HEK293 (cell line): ENCODE measurements around the gene GRAMD1B.

Experiments used
- CTCF ChIA-PET: fragments of 350-600 bp; formaldehyde crosslinking; extraction: SDS; loops from one replicate; lab custom pipeline; 2021; ENCODE audit warnings: antibody characterized with exemption; lab: Yijun Ruan, JAX
- POLR2A ChIA-PET: fragments of 300-600 bp; formaldehyde crosslinking; extraction: SDS; loops from one replicate; lab custom pipeline; 2020; ENCODE audit warnings: antibody characterized with exemption, inconsistent platforms; lab: Yijun Ruan, JAX
- H3K27ac ChIP-seq: fragments of 200-500 bp; sonication (Bioruptor generic); 2 replicates; pipeline ENCODE4 v1.5.1; 2014; ENCODE audit warnings: low read depth, low read length, control low read depth, inconsistent platforms; ENCODE audit errors: extremely low read depth
- H3K36me3 ChIP-seq, 2 experiments: fragments of 200-500 bp in 1 of 2; sonication (Bioruptor generic) in 1 of 2; 1 replicate in 1 of 2; 2 replicates in 1 of 2; pipeline ENCODE4 v1.5.1; 2014 to 2017; ENCODE audit warnings: inconsistent platforms in 2 of 2, low read length in 2 of 2; ENCODE audit not compliant: control insufficient read depth in 2 of 2, insufficient read depth in 1 of 2
- H3K4me1 ChIP-seq: fragments of 200-500 bp; sonication (Bioruptor generic); 2 replicates; pipeline ENCODE4 v1.5.1; 2014; ENCODE audit warnings: mild to moderate bottlenecking, low read length, inconsistent platforms; ENCODE audit not compliant: control insufficient read depth, insufficient read depth
- H3K4me3 ChIP-seq: 2 replicates; pipeline ENCODE4 v1.5.1; 2011; ENCODE audit warnings: low read depth, mild to moderate bottlenecking, control low read depth, low read length, moderate library complexity
- H3K9me3 ChIP-seq: fragments of 200-500 bp; sonication (Bioruptor generic); 2 replicates; pipeline ENCODE4 v1.5.1; 2014; ENCODE audit warnings: low read depth, low read length, inconsistent platforms; ENCODE audit not compliant: control insufficient read depth, insufficient read depth
- OSR2 ChIP-seq: fragments of 450-650 bp; formaldehyde crosslinking; IDR thresholded peaks from 2 replicates; pipeline ENCODE4 v1.5.1; 2016; ENCODE audit warnings: missing biosample characterization, missing genetic modification characterization
- SALL2 ChIP-seq: fragments of 450-650 bp; formaldehyde crosslinking; IDR thresholded peaks from 2 replicates; pipeline ENCODE4 v1.5.0; 2017; ENCODE audit warnings: missing biosample characterization, mild to moderate bottlenecking, missing genetic modification characterization, borderline replicate concordance
- TCF7L2 ChIP-seq: IDR thresholded peaks from 2 replicates; pipeline ENCODE4 v1.6.1; 2011; ENCODE audit warnings: low read depth, mild to moderate bottlenecking, inconsistent platforms, low read length, moderate library complexity, borderline replicate concordance
- ZBTB17 ChIP-seq: fragments of 450-650 bp; formaldehyde crosslinking; IDR thresholded peaks from 2 replicates; pipeline ENCODE4 v1.5.1; 2016; ENCODE audit warnings: missing biosample characterization, missing genetic modification characterization
- ZNF677 ChIP-seq: fragments of 450-650 bp; IDR thresholded peaks from 2 replicates; pipeline ENCODE4 v1.5.0; 2018; ENCODE audit warnings: missing biosample characterization, mild to moderate bottlenecking, missing genetic modification characterization, moderate library complexity
- ZSCAN16 ChIP-seq: fragments of 450-650 bp; formaldehyde crosslinking; IDR thresholded peaks from 2 replicates; pipeline ENCODE4 v1.5.1; 2016; ENCODE audit warnings: missing biosample characterization, missing genetic modification characterization
- TF ChIP-seq, protein P1 (sequence below): fragments of 450-650 bp; formaldehyde crosslinking; IDR thresholded peaks from 2 replicates; pipeline ENCODE4 v1.5.1; 2016; ENCODE audit warnings: missing biosample characterization, missing genetic modification characterization
- TF ChIP-seq, protein P2 (sequence below): fragments of 450-650 bp; formaldehyde crosslinking; IDR thresholded peaks from 2 replicates; pipeline ENCODE4; 2016; ENCODE audit warnings: missing biosample characterization, missing genetic modification characterization
- TF ChIP-seq, protein P3 (sequence below): fragments of 450-650 bp; formaldehyde crosslinking; IDR thresholded peaks from 2 replicates; pipeline ENCODE4 v1.5.1; 2016; ENCODE audit warnings: missing biosample characterization, missing genetic modification characterization
- TF ChIP-seq, protein P4 (sequence below): fragments of 450-650 bp; formaldehyde crosslinking; IDR thresholded peaks from 2 replicates; pipeline ENCODE4 v1.5.1; 2016; ENCODE audit warnings: missing biosample characterization, missing genetic modification characterization
- TF ChIP-seq, protein P5 (sequence below): fragments of 450-650 bp; formaldehyde crosslinking; IDR thresholded peaks from 2 replicates; pipeline ENCODE4 v1.5.1; 2017; ENCODE audit warnings: missing biosample characterization, missing genetic modification characterization
- TF ChIP-seq, protein P6 (sequence below): fragments of 450-650 bp; formaldehyde crosslinking; IDR thresholded peaks from 2 replicates; pipeline ENCODE4 v1.5.1; 2016; ENCODE audit warnings: missing biosample characterization, missing genetic modification characterization
- TF ChIP-seq, protein P7 (sequence below): fragments of 450-650 bp; formaldehyde crosslinking; IDR thresholded peaks from 2 replicates; pipeline ENCODE4 v1.5.1; 2016; ENCODE audit warnings: missing biosample characterization, missing genetic modification characterization

Gene GRAMD1B

DNA sequence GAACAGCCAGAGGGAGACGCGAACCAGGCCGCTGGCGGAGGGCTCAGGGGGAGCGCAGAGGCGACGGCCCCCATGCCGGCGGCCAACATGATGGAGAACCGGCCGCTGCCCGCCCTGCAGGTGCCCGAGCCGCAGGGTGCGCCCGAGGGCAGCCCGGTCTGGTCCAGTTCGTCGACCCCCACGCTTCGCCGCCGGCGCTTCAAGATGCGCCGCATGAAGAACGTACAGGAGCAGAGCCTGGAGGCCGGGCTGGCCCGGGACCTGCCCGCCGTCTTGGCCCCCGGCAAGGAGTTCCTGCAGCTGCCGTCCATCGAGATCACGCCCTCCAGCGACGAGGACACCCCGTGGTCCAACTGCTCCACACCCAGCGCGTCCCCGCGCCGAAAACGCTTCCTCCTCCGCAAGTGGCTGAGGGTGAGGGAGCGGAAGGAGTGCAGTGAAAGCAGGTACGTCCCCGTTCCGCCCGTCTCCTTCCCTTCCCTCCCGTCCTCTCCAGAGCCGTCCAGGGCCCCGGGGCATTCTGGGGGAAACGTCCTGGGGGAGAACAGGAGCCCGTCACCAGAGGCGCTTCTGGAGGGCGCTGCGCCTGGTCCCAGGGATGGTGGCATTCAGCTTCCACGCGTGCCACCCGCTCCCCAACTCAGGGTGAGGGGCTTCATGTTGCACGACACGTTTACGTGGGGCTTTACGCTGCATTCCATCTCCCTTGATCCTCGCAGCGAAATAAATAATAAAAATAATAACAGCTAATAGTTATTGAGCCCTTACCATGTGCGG, 840 bp downstream of the GRAMD1B start (continued):
- TF ChIP-seq, protein P1, sequence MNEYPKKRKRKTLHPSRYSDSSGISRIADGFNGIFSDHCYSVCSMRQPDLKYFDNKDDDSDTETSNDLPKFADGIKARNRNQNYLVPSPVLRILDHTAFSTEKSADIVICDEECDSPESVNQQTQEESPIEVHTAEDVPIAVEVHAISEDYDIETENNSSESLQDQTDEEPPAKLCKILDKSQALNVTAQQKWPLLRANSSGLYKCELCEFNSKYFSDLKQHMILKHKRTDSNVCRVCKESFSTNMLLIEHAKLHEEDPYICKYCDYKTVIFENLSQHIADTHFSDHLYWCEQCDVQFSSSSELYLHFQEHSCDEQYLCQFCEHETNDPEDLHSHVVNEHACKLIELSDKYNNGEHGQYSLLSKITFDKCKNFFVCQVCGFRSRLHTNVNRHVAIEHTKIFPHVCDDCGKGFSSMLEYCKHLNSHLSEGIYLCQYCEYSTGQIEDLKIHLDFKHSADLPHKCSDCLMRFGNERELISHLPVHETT (tag by site-specific recombination), result no peak
- TF ChIP-seq, all 188 proteins: peak for 30

DNA sequence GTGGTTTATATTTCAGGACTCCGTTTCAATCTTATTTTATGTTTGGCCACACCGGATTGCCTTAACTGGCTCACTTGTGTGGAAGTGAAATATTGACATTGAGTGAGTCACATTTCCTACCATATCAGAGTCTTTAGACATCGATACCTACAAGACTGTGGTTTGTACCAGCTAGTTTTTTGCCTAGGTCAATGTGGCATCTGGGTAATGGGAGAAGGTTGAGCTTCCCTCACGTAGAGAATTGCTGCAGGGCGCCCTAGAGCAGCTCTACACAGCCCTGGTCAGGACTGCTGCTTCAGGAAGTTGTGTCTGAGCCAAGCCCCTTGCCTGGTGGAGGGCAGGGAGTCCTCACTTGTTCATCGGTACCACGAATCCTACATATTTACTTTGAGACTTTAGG, 1.6 kb downstream of the GRAMD1B start:
- no peak overlapping the region for H3K27ac ChIP-seq
- H3K4me1 ChIP-seq, result no peaks in the 10 kb centered on the region

DNA sequence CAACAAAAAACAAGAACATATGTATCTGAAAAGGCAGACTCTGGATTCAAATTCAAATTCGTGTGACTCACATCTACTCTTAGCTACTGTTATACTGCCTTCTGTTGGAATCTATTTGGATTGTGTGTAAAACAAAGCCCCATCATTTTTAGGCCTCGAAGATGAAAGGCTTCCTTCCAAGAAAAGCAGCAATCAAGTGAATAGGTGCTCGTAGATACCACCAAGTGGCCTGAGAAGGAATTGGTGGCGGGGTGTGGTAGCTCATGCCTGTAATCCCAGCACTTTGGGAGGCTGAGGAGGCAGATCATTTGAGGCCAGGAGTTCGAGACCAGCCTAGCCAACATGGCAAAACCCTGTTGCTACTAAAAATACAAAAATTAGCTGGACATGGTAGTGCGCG, 4.2 kb downstream of the GRAMD1B start:
- POLR2A ChIA-PET, result interaction anchor here (0.7 kb wide), 1 partner anchor 17 kb away, joined by 7 read pairs; no protein-coding TSS in a partner anchor
- H3K4me1 ChIP-seq, result no peaks in the 10 kb centered on the region; the same call in 1 of the 2 replicates

More for the DNA sequence above, 1.6 kb downstream of the GRAMD1B start:
- Histone ChIP-seq H3K9me3 (no peaks in the 10 kb centered on the region), H3K4me3 (peak overlapping the region; percentile 72), H3K36me3 (peaks cover 0 to 6% of the 10 kb centered on the region in 2 experiments; a peak in 1 of 3 replicates)
- TF ChIP-seq, protein P2, sequence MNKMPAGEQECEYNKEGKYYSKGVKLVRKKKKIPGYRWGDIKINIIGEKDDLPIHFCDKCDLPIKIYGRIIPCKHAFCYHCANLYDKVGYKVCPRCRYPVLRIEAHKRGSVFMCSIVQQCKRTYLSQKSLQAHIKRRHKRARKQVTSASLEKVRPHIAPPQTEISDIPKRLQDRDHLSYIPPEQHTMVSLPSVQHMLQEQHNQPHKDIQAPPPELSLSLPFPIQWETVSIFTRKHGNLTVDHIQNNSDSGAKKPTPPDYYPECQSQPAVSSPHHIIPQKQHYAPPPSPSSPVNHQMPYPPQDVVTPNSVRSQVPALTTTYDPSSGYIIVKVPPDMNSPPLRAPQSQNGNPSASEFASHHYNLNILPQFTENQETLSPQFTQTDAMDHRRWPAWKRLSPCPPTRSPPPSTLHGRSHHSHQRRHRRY (tag by site-specific recombination), result no peak
- no peak for TF ChIP-seq ZNF677
- TF ChIP-seq, protein P3, sequence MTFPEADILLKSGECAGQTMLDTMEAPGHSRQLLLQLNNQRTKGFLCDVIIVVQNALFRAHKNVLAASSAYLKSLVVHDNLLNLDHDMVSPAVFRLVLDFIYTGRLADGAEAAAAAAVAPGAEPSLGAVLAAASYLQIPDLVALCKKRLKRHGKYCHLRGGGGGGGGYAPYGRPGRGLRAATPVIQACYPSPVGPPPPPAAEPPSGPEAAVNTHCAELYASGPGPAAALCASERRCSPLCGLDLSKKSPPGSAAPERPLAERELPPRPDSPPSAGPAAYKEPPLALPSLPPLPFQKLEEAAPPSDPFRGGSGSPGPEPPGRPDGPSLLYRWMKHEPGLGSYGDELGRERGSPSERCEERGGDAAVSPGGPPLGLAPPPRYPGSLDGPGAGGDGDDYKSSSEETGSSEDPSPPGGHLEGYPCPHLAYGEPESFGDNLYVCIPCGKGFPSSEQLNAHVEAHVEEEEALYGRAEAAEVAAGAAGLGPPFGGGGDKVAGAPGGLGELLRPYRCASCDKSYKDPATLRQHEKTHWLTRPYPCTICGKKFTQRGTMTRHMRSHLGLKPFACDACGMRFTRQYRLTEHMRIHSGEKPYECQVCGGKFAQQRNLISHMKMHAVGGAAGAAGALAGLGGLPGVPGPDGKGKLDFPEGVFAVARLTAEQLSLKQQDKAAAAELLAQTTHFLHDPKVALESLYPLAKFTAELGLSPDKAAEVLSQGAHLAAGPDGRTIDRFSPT (tag by site-specific recombination), result no peak
- TF ChIP-seq ZSCAN16 (tag by site-specific recombination), result no peak
- no peak for TF ChIP-seq SALL2 (tag by site-specific recombination)
- ChIA-PET POLR2A (no interaction called here), CTCF (interaction anchor here (1.7 to 2.2 kb wide), 2 partner anchors 24 to 44 kb away, joined by 11 to 12 read pairs; no protein-coding TSS in a partner anchor)

More for the DNA sequence above, 4.2 kb downstream of the GRAMD1B start:
- Histone ChIP-seq H3K4me3 (no peak overlapping the region), H3K27ac (no peak overlapping the region), H3K36me3 (peaks cover 0 to 6% of the 10 kb centered on the region in 2 experiments; a peak in 1 of 3 replicates), H3K9me3 (no peaks in the 10 kb centered on the region)
- CTCF ChIA-PET, result interaction anchor here (0.5 to 2.9 kb wide), 7 partner anchors 10 to 324 kb away, joined by 3 to 14 read pairs (median 5); no protein-coding TSS in a partner anchor
- 0 out of 2 replicates have a peak, but pooled peaks have one; percentile 40 for TF ChIP-seq OSR2
- TF ChIP-seq, protein P4, sequence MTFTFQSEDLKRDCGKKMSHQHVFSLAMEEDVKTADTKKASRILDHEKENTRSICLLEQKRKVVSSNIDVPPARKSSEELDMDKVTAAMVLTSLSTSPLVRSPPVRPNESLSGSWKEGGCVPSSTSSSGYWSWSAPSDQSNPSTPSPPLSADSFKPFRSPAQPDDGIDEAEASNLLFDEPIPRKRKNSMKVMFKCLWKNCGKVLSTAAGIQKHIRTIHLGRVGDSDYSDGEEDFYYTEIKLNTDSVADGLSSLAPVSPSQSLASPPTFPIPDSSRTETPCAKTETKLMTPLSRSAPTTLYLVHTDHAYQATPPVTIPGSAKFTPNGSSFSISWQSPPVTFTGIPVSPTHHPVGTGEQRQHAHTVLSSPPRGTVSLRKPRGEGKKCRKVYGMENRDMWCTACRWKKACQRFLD, result no peak
- TF ChIP-seq, protein P5, sequence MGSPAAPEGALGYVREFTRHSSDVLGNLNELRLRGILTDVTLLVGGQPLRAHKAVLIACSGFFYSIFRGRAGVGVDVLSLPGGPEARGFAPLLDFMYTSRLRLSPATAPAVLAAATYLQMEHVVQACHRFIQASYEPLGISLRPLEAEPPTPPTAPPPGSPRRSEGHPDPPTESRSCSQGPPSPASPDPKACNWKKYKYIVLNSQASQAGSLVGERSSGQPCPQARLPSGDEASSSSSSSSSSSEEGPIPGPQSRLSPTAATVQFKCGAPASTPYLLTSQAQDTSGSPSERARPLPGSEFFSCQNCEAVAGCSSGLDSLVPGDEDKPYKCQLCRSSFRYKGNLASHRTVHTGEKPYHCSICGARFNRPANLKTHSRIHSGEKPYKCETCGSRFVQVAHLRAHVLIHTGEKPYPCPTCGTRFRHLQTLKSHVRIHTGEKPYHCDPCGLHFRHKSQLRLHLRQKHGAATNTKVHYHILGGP (tag by site-specific recombination), result peak; percentile 30; the same call in 1 of the 2 replicates
- TF ChIP-seq, protein P6, sequence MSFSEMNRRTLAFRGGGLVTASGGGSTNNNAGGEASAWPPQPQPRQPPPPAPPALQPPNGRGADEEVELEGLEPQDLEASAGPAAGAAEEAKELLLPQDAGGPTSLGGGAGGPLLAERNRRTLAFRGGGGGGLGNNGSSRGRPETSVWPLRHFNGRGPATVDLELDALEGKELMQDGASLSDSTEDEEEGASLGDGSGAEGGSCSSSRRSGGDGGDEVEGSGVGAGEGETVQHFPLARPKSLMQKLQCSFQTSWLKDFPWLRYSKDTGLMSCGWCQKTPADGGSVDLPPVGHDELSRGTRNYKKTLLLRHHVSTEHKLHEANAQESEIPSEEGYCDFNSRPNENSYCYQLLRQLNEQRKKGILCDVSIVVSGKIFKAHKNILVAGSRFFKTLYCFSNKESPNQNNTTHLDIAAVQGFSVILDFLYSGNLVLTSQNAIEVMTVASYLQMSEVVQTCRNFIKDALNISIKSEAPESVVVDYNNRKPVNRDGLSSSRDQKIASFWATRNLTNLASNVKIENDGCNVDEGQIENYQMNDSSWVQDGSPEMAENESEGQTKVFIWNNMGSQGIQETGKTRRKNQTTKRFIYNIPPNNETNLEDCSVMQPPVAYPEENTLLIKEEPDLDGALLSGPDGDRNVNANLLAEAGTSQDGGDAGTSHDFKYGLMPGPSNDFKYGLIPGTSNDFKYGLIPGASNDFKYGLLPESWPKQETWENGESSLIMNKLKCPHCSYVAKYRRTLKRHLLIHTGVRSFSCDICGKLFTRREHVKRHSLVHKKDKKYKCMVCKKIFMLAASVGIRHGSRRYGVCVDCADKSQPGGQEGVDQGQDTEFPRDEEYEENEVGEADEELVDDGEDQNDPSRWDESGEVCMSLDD (tag by site-specific recombination), result no peak
- TF ChIP-seq, protein P7, sequence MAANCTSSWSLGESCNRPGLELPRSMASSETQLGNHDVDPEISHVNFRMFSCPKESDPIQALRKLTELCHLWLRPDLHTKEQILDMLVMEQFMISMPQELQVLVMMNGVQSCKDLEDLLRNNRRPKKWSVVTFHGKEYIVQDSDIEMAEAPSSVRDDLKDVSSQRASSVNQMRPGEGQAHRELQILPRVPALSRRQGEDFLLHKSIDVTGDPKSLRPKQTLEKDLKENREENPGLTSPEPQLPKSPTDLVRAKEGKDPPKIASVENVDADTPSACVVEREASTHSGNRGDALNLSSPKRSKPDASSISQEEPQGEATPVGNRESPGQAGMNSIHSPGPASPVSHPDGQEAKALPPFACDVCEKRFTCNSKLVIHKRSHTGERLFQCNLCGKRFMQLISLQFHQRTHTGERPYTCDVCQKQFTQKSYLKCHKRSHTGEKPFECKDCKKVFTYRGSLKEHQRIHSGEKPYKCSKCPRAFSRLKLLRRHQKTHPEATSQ (tag by site-specific recombination), result no peak
- TF ChIP-seq ZBTB17 (tag by site-specific recombination), result peak; percentile 74
- peak; percentile 48; the same call in 1 of the 2 replicates for TF ChIP-seq TCF7L2
- TF ChIP-seq, all 188 proteins: peak for 4
